Thyroid gland (tissue), 4 donors: ENCODE measurements around the gene PCDHGC4. TPM values are rescaled to one million over a fixed set of nuclear protein-coding genes. Genes with fewer than 3 reads are reported as not detected.

Experiments used
- DNase-seq, 2 donors: peaks; one replicate each; pipeline ENCODE4 v3.0.0-alpha.2; 2019
- H3K27ac ChIP-seq, 3 donors: fragments of 200-600 bp; sonication (generic); 1 replicate in 2 of 3; 2 replicates in 1 of 3; pipeline ENCODE4 v1.5.1; 2016 to 2019; ENCODE audit warnings: mild to moderate bottlenecking in 1 of 3, moderate library complexity in 1 of 3
- H3K27me3 ChIP-seq: fragments of 200-600 bp; sonication (generic); one replicate; pipeline ENCODE4 v1.5.1; 2019
- H3K36me3 ChIP-seq, 2 donors: fragments of 200-600 bp; sonication (generic); one replicate each; pipeline ENCODE4 v1.5.1; 2016 to 2019
- H3K4me1 ChIP-seq, 2 donors: fragments of 200-600 bp; sonication (generic); one replicate each; pipeline ENCODE4 v1.5.1; 2017 to 2019
- H3K4me3 ChIP-seq, 3 donors: fragments of 200-600 bp; sonication (generic); replicated peaks in 1 of 3; 1 replicate in 2 of 3; 2 replicates in 1 of 3; pipeline ENCODE4 v1.5.1; 2016; ENCODE audit warnings: mild to moderate bottlenecking in 1 of 3
- H3K9me3 ChIP-seq: fragments of 200-600 bp; sonication (generic); one replicate; pipeline ENCODE4 v1.5.1; 2017
- POLR2A ChIP-seq, 2 donors: fragments of 450-650 bp; IDR thresholded peaks; one replicate each; pipeline ENCODE4 v1.6.1; 2017; ENCODE audit warnings: antibody characterized with exemption in 2 of 2, mild to moderate bottlenecking in 2 of 2, moderate library complexity in 1 of 2
- WGBS, 2 donors: methylation state at CpG; one replicate each; pipeline ENCODE4 v1.1.5; 2017; 5-methylcytosine and 5-hydroxymethylcytosine counted together
- intact Hi-C: fragments of 100-400 bp; cut with DNase I; formaldehyde crosslinking; loops from one replicate; pipeline ENCODE4 v1.15.1; 2023
- total RNA-seq, 4 donors: library from RNA; depleted of rRNA; stranded (reverse); fragments of >200 nt; gene quantifications; one replicate each; pipeline ENCODE4 v1.2.3, GENCODE V29; 2016
- TF ChIP-seq, protein P1 (sequence below), 6 experiments: fragments of 200-600 bp in 3 of 6; fragments of 450-650 bp in 3 of 6; sonication (generic) in 3 of 6; IDR thresholded peaks; one replicate each; pipeline ENCODE4 v1.5.1; 2016 to 2019; ENCODE audit warnings: antibody characterized with exemption in 6 of 6, mild to moderate bottlenecking in 2 of 6, inconsistent platforms in 1 of 6, moderate library complexity in 1 of 6

The PCDHGC4 gene
- total RNA-seq, 4 donors from 2014 or later: 2.5 to 10.7 (median 4.8) TPM

DNA sequence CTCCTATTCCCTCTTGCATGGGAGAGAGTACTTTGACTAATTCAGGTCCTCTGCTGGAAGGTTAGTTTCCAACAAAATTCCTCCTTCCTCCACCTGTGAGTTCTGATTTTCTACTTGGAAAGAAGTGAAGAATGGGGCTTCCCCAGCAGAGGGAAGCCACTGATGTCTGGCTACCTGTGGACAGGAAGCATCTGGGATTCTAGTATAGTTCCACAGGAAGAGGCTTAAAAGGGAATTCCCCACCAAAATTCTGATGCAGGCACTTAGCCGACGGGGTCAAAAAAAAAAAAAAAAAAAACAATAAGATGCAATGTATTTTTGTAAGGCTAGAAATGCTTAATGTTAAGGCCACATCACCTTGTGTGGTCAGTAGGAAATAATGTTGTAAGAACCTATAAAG, 37.5 kb downstream of the PCDHGC4 start:
- intact Hi-C loops: no loop called here
- H3K36me3 ChIP-seq: peaks cover 9 to 17% of the 10 kb centered on the region in 2 donors
- WGBS, 2 donors: 62% methylated on average over 2 of the region's 2 CpGs
- H3K27ac ChIP-seq: peak overlapping the region in 1 of 3 donors; percentile 38
- no peak for TF ChIP-seq POLR2A (IDR thresholded peaks at IDR 0.05)
- TF ChIP-seq, protein P1, sequence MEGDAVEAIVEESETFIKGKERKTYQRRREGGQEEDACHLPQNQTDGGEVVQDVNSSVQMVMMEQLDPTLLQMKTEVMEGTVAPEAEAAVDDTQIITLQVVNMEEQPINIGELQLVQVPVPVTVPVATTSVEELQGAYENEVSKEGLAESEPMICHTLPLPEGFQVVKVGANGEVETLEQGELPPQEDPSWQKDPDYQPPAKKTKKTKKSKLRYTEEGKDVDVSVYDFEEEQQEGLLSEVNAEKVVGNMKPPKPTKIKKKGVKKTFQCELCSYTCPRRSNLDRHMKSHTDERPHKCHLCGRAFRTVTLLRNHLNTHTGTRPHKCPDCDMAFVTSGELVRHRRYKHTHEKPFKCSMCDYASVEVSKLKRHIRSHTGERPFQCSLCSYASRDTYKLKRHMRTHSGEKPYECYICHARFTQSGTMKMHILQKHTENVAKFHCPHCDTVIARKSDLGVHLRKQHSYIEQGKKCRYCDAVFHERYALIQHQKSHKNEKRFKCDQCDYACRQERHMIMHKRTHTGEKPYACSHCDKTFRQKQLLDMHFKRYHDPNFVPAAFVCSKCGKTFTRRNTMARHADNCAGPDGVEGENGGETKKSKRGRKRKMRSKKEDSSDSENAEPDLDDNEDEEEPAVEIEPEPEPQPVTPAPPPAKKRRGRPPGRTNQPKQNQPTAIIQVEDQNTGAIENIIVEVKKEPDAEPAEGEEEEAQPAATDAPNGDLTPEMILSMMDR (IDR thresholded peaks at IDR 0.05): no peak
- H3K4me1 ChIP-seq: peaks cover 5 to 24% of the 10 kb centered on the region in 2 donors
- no peak for DNase-seq
- H3K9me3 ChIP-seq: no peaks in the 10 kb centered on the region
- no peaks in the 10 kb centered on the region for H3K27me3 ChIP-seq
- no peak overlapping the region for H3K4me3 ChIP-seq

- H3K27me3 ChIP-seq: no peaks in the 10 kb centered on the region
- no peak for TF ChIP-seq POLR2A (IDR thresholded peaks at IDR 0.05)
- TF ChIP-seq, protein P1 (IDR thresholded peaks at IDR 0.05): no peak
- peaks cover 9 to 19% of the 10 kb centered on the region in 2 donors for H3K36me3 ChIP-seq
- no peak for DNase-seq
- no peak overlapping the region for H3K27ac ChIP-seq
- 82 to 87% methylated on average over 8 of the region's 8 CpGs for WGBS, 2 donors
- intact Hi-C loops: no loop called here
- H3K4me3 ChIP-seq: no peak overlapping the region
- no peaks in the 10 kb centered on the region for H3K9me3 ChIP-seq
- H3K4me1 ChIP-seq: peaks cover 5 to 37% of the 10 kb centered on the region in 2 donors
Observed at GRCh38 chr5:141523991-141524390, 39.2 kb downstream of the PCDHGC4 start.

- 43 to 50% methylated on average over 10 to 12 of the region's 12 CpGs for WGBS, 2 donors
- no peak overlapping the region for H3K4me3 ChIP-seq
Observed at GRCh38 chr5:141524604-141525597, 40.1 kb downstream of the PCDHGC4 start.

GRCh38 chr5:141525653-141526052, 40.8 kb downstream of the PCDHGC4 start:
- WGBS, 2 donors: 82 to 91% methylated on average over 7 of the region's 7 CpGs
- no peak overlapping the region for H3K27ac ChIP-seq
- intact Hi-C loops: no loop called here
- no peaks in the 10 kb centered on the region for H3K27me3 ChIP-seq
- no peak overlapping the region for H3K4me3 ChIP-seq
- TF ChIP-seq, protein P1 (IDR thresholded peaks at IDR 0.05): no peak
- no peak for TF ChIP-seq POLR2A (IDR thresholded peaks at IDR 0.05)
- H3K4me1 ChIP-seq: peaks cover 5 to 43% of the 10 kb centered on the region in 2 donors
- no peaks in the 10 kb centered on the region for H3K9me3 ChIP-seq
- no peak for DNase-seq
- peaks cover 9 to 19% of the 10 kb centered on the region in 2 donors for H3K36me3 ChIP-seq

More at GRCh38 chr5:141524604-141525597, 40.1 kb downstream of the PCDHGC4 start:
- H3K36me3 ChIP-seq: peaks cover 9 to 19% of the 10 kb centered on the region in 2 donors
- peaks cover 5 to 46% of the 10 kb centered on the region in 2 donors for H3K4me1 ChIP-seq
- DNase-seq: peak; percentile 85 to 86
- peak overlapping the region in 2 of 3 donors; percentile 15 to 38 for H3K27ac ChIP-seq
- H3K9me3 ChIP-seq: no peaks in the 10 kb centered on the region
- intact Hi-C loops: no loop called here
- TF ChIP-seq POLR2A (IDR thresholded peaks at IDR 0.05): peak in 1 of 2 donors; percentile 5
- TF ChIP-seq, protein P1 (IDR thresholded peaks at IDR 0.05): peak; percentile 97 to 99 (median 99)
- no peaks in the 10 kb centered on the region for H3K27me3 ChIP-seq

- intact Hi-C loops: no loop called here
- Histone ChIP-seq H3K4me3 (no peak overlapping the region), H3K4me1 (peaks cover 5 to 33% of the 10 kb centered on the region in 2 donors), H3K9me3 (no peaks in the 10 kb centered on the region), H3K27ac (no peak overlapping the region), H3K27me3 (no peaks in the 10 kb centered on the region), H3K36me3 (peaks cover 9 to 19% of the 10 kb centered on the region in 2 donors)
- no peak for DNase-seq
- TF ChIP-seq, protein P1 (IDR thresholded peaks at IDR 0.05): no peak
- no peak for TF ChIP-seq POLR2A (IDR thresholded peaks at IDR 0.05)
- WGBS, 2 donors: 69 to 75% methylated on average over 1 of the region's 1 CpG
Observed at GRCh38 chr5:141527426-141527825, 42.6 kb downstream of the PCDHGC4 start.
